AG04450 (cell line): ENCODE measurements around the gene G3BP2. TPM values are rescaled to one million over a fixed set of nuclear protein-coding genes. Genes with fewer than 3 reads are reported as not detected.
"Not testable (repeated sequence)": the region's sequence is repeated elsewhere in the genome, so short reads cannot be mapped to it uniquely, and the experiment has no call there.

Source experiments
- CTCF ChIA-PET: fragments of 300-600, 350-600 bp; formaldehyde crosslinking; extraction: SDS; loops from one replicate; lab custom pipeline; 2022; ENCODE audit warnings: antibody characterized with exemption, inconsistent platforms; lab: Charles Lee
- POLR2A ChIA-PET: fragments of 350-600 bp; formaldehyde crosslinking; extraction: SDS; loops from one replicate; lab custom pipeline; 2021; ENCODE audit warnings: antibody characterized with exemption, inconsistent platforms; lab: Yijun Ruan, JAX
- DNase-seq: peaks from one replicate; pipeline ENCODE4 v3.0.0-alpha.2; 2011; ENCODE audit warnings: low read depth, low spot score
- H3K27ac ChIP-seq: one replicate; pipeline ENCODE4 v1.5.1; 2012; ENCODE audit warnings: low read depth, low read length, control low read depth
- H3K27me3 ChIP-seq: one replicate; pipeline ENCODE4 v1.6.0; 2012; ENCODE audit warnings: low read length; ENCODE audit not compliant: control insufficient read depth, insufficient read depth
- H3K4me3 ChIP-seq: 2 replicates; pipeline ENCODE4 v1.5.1; 2011; ENCODE audit warnings: mild to moderate bottlenecking, low read depth, low read length, control low read depth
- H3K9me3 ChIP-seq: 2 replicates; pipeline ENCODE4 v1.5.1; 2012; ENCODE audit warnings: low read length; ENCODE audit not compliant: control insufficient read depth, insufficient read depth
- polyA plus RNA-seq: library from polyadenylated mRNA; depleted of rRNA; stranded (reverse); fragments of >200 nt; gene quantifications from 2 replicates; pipeline ENCODE4 v1.2.3, GENCODE V29; 2011
- TF ChIP-seq, protein P1 (sequence below): IDR thresholded peaks from 2 replicates; pipeline ENCODE4 v1.5.1; 2011; ENCODE audit warnings: low read depth, low read length, control low read depth, inconsistent platforms

G3BP2 gene
- polyA plus RNA-seq, 1 experiment, result 179 TPM

DNA sequence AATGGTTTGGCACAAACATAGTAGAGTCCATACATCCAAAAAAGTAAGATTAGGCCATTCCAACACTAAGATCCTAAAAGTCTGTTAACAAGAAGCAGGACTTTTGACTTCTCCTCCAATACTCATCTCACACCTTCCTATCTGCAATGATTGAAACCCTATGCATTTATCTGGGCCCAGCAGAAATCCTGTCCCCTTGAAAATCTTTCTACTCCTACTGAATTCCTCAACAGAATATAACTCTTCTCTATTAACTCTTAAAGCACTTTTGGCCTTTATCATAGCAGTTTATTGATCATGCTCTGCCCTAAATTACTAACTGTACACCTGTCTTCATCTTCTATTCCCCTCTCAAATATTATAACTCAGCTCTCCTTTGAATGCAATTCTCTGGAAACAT is 4.6 kb downstream of the G3BP2 start:
- no peaks in the 10 kb centered on the region for H3K27me3 ChIP-seq
- TF ChIP-seq, protein P1, sequence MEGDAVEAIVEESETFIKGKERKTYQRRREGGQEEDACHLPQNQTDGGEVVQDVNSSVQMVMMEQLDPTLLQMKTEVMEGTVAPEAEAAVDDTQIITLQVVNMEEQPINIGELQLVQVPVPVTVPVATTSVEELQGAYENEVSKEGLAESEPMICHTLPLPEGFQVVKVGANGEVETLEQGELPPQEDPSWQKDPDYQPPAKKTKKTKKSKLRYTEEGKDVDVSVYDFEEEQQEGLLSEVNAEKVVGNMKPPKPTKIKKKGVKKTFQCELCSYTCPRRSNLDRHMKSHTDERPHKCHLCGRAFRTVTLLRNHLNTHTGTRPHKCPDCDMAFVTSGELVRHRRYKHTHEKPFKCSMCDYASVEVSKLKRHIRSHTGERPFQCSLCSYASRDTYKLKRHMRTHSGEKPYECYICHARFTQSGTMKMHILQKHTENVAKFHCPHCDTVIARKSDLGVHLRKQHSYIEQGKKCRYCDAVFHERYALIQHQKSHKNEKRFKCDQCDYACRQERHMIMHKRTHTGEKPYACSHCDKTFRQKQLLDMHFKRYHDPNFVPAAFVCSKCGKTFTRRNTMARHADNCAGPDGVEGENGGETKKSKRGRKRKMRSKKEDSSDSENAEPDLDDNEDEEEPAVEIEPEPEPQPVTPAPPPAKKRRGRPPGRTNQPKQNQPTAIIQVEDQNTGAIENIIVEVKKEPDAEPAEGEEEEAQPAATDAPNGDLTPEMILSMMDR, result no peak
- no peak overlapping the region for H3K27ac ChIP-seq
- H3K4me3 ChIP-seq, result no peak overlapping the region
- ChIA-PET CTCF (interaction anchor here (1.0 to 1.3 kb wide), 2 partner anchors 55 to 327 kb away, joined by 3 to 6 read pairs; partner anchors contain the start of gene USO1), POLR2A (no interaction called here)
- no peaks in the 10 kb centered on the region; the same call in 1 of the 2 replicates for H3K9me3 ChIP-seq
- DNase-seq, result no peak

DNA sequence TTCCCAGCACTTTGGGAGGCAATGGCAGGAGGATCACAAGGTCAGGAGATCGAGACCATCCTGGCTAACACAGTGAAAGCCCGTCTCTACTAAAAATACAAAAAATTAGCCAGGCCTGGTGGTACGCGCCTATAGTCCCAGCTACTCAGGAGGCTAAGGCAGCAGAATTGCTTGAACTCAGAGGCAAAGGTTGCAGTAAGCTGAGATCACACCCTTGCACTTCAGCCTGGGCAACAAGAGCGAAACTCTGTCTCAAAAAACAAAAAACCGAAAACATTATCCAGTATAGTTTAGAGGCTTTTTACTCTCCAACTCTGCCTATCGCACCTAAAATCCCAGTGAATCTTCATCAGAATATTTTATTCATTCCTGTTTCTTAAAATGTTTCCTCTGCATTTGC is 5.6 kb downstream of the G3BP2 start:
- CTCF ChIA-PET, result interaction anchor here (1.3 to 1.4 kb wide), 2 partner anchors 56 to 181 kb away, joined by 3 to 6 read pairs; partner anchors contain the start of gene USO1
- H3K4me3 ChIP-seq, H3K9me3 ChIP-seq, H3K27me3 ChIP-seq, DNase-seq, H3K27ac ChIP-seq, POLR2A ChIA-PET: not testable (repeated sequence)

DNA sequence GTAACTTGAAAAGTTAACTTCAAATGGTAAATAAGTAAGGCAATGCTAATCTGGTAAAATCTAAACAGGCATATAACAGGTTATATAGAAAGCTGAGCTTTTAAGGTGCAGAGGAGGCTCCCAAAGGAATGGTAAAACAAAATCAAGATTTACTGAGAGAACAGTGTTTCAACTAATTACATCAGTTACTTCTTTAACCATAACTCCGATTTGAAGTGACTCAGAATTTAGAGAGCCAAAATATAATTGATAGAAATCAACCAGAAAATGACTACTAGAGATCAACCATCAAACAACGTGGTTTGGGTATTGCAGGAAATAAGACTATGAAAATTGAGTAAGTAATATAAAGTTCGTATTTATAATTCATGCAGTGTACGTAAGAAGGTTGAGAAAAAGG is 6.9 kb downstream of the G3BP2 start:
- H3K4me3 ChIP-seq, result no peak overlapping the region
- POLR2A ChIA-PET, result no interaction called here
- TF ChIP-seq, protein P1, result no peak
- no peak for DNase-seq
- CTCF ChIA-PET, result no interaction called here
- H3K27me3 ChIP-seq, result no peaks in the 10 kb centered on the region
- no peak overlapping the region for H3K27ac ChIP-seq
- no peaks in the 10 kb centered on the region for H3K9me3 ChIP-seq

DNA sequence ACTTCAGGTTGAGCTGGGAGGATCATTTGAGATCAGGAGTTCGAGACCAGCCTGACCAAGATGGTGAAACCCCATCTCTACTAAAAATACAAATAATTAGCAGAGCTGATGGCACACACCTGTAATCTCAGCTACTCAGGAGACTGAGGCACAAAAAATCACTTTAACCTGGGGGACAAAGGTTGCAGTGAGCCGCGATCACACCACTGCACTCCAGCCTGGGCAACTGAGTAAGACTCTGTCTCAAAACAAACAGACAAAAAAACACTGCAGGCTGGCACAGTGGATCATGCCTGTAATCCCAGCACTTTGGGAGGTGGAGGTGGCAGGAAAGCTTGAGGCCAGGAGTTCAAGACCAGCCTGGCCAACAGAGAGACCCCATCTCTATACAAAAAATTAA is 8.6 kb downstream of the G3BP2 start:
- H3K27me3 ChIP-seq, POLR2A ChIA-PET, H3K9me3 ChIP-seq, H3K4me3 ChIP-seq, H3K27ac ChIP-seq, DNase-seq: not testable (repeated sequence)
- CTCF ChIA-PET, result interaction anchor here (0.9 kb wide), 1 partner anchor 59 kb away, joined by 4 read pairs; no protein-coding TSS in a partner anchor

DNA sequence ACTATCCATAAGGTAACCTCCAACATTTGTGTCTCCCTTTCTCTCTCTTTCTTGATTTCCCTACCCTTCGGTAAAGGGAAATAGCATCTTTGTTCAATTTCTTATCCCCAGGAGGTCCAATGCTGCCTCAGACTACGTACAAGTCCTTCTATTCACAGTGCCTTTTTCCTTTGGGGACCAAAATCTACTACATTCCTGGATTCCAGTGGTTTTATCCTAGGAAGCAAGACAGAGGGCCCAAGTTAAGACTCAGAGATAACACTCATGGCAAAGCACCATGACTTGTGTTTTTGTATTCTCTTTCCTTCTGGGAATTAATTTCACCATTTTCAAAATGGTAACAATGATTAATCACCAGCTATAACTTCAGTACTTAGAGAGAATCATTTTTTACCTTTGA is 10.6 kb downstream of the G3BP2 start:
- Histone ChIP-seq H3K27me3 (no peaks in the 10 kb centered on the region), H3K9me3 (no peaks in the 10 kb centered on the region), H3K4me3 (no peak overlapping the region), H3K27ac (no peak overlapping the region)
- no peak for DNase-seq
- ChIA-PET POLR2A (no interaction called here), CTCF (no interaction called here)
- TF ChIP-seq, protein P1, result no peak

DNA sequence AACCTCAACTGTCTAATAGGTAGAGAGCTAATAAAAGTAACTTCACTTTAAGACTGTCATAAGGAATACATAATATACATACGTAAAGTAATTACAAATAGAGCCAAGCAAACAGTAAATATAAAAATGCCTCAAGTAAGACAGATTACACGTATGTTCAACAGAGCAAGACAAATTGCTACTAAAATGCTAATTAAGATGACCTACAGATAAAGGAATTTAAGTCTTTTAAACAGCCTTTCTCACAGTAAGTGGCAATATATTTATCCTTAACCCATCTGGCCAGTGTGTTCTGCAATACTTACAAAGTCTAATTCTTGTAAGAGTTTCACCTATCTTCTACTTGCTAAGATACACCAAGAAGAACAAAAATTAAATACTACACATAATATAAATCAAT is 12.7 kb downstream of the G3BP2 start:
- H3K27ac ChIP-seq, result no peak overlapping the region
- H3K9me3 ChIP-seq, result no peaks in the 10 kb centered on the region
- TF ChIP-seq, protein P1, result no peak
- H3K4me3 ChIP-seq, result no peak overlapping the region
- H3K27me3 ChIP-seq, result no peaks in the 10 kb centered on the region
- ChIA-PET CTCF (interaction anchor here (0.9 to 2.9 kb wide), 3 partner anchors 10 to 187 kb away, joined by 4 to 12 read pairs (median 5); partner anchors contain the start of gene USO1), POLR2A (interaction anchor here (0.9 to 3.1 kb wide), 2 partner anchors 26 to 64 kb away, joined by 3 to 12 read pairs; partner anchors contain the start of gene USO1)
- DNase-seq, result no peak
